ENCODE measurements around the gene APCDD1. TPM values are rescaled to one million over a fixed set of nuclear protein-coding genes. Genes with fewer than 3 reads are reported as not detected.

Gene APCDD1
- total and polyA plus RNA-seq, 2 experiments from 2014 or later = 0.31 to 1.0 TPM

DNA sequence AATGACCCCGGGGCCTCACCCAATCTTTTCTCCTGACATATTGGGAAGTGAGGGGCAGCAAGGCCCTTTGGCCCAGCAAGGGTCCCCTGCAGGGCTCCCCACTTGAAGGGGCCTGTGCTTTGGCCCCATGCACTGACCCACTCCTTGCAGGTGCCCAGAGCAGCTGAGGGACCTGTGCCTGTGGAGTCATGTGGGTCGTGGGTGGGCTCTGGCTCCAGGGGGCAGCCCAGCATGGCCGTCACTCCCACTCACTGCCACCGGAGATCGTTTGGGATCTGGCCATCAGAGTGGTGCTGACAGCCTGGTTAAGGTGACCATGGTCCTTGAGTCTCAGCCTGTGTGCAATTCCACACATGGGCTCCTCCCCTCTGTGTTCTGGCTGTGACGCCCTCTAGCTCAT lies 31.7 kb upstream of the APCDD1 start:
- TF ChIP-seq, protein P1, sequence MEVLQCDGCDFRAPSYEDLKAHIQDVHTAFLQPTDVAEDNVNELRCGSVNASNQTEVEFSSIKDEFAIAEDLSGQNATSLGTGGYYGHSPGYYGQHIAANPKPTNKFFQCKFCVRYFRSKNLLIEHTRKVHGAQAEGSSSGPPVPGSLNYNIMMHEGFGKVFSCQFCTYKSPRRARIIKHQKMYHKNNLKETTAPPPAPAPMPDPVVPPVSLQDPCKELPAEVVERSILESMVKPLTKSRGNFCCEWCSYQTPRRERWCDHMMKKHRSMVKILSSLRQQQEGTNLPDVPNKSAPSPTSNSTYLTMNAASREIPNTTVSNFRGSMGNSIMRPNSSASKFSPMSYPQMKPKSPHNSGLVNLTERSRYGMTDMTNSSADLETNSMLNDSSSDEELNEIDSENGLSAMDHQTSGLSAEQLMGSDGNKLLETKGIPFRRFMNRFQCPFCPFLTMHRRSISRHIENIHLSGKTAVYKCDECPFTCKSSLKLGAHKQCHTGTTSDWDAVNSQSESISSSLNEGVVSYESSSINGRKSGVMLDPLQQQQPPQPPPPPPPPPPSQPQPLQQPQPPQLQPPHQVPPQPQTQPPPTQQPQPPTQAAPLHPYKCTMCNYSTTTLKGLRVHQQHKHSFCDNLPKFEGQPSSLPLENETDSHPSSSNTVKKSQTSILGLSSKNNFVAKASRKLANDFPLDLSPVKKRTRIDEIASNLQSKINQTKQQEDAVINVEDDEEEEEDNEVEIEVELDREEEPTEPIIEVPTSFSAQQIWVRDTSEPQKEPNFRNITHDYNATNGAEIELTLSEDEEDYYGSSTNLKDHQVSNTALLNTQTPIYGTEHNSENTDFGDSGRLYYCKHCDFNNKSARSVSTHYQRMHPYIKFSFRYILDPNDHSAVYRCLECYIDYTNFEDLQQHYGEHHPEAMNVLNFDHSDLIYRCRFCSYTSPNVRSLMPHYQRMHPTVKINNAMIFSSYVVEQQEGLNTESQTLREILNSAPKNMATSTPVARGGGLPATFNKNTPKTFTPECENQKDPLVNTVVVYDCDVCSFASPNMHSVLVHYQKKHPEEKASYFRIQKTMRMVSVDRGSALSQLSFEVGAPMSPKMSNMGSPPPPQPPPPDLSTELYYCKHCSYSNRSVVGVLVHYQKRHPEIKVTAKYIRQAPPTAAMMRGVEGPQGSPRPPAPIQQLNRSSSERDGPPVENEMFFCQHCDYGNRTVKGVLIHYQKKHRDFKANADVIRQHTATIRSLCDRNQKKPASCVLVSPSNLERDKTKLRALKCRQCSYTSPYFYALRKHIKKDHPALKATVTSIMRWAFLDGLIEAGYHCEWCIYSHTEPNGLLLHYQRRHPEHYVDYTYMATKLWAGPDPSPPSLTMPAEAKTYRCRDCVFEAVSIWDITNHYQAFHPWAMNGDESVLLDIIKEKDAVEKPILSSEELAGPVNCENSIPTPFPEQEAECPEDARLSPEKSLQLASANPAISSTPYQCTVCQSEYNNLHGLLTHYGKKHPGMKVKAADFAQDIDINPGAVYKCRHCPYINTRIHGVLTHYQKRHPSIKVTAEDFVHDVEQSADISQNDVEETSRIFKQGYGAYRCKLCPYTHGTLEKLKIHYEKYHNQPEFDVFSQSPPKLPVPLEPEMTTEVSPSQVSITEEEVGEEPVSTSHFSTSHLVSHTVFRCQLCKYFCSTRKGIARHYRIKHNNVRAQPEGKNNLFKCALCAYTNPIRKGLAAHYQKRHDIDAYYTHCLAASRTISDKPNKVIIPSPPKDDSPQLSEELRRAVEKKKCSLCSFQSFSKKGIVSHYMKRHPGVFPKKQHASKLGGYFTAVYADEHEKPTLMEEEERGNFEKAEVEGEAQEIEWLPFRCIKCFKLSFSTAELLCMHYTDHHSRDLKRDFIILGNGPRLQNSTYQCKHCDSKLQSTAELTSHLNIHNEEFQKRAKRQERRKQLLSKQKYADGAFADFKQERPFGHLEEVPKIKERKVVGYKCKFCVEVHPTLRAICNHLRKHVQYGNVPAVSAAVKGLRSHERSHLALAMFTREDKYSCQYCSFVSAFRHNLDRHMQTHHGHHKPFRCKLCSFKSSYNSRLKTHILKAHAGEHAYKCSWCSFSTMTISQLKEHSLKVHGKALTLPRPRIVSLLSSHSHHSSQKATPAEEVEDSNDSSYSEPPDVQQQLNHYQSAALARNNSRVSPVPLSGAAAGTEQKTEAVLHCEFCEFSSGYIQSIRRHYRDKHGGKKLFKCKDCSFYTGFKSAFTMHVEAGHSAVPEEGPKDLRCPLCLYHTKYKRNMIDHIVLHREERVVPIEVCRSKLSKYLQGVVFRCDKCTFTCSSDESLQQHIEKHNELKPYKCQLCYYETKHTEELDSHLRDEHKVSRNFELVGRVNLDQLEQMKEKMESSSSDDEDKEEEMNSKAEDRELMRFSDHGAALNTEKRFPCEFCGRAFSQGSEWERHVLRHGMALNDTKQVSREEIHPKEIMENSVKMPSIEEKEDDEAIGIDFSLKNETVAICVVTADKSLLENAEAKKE (CRISPR knock-in tag; IDR thresholded peaks at IDR 0.05) = no peak
- TF ChIP-seq JUNB (IDR thresholded peaks at IDR 0.05; ENCODE audit: unreplicated experiment) (no peak), STAT1 (IDR thresholded peaks at IDR 0.05; ENCODE audit: unreplicated experiment) (no peak), NANOG (IDR thresholded peaks at IDR 0.05; ENCODE audit: borderline replicate concordance) (no peak), ZNF331 (CRISPR knock-in tag; IDR thresholded peaks at IDR 0.05; ENCODE audit: low read depth) (no peak), EZH2phosphoT487 (IDR thresholded peaks at IDR 0.05; ENCODE audit: unreplicated experiment) (no peak), POLR2AphosphoS5 (IDR thresholded peaks at IDR 0.05; ENCODE audit: low read depth) (no peak), EZH2 (IDR thresholded peaks at IDR 0.05; ENCODE audit: low read depth, unreplicated experiment) (no peak), CREB1 (CRISPR knock-in tag; IDR thresholded peaks at IDR 0.05; ENCODE audit: low read depth) (no peak), ZNF114 (CRISPR knock-in tag; IDR thresholded peaks at IDR 0.05) (no peak)
- TF ChIP-seq, protein P2, sequence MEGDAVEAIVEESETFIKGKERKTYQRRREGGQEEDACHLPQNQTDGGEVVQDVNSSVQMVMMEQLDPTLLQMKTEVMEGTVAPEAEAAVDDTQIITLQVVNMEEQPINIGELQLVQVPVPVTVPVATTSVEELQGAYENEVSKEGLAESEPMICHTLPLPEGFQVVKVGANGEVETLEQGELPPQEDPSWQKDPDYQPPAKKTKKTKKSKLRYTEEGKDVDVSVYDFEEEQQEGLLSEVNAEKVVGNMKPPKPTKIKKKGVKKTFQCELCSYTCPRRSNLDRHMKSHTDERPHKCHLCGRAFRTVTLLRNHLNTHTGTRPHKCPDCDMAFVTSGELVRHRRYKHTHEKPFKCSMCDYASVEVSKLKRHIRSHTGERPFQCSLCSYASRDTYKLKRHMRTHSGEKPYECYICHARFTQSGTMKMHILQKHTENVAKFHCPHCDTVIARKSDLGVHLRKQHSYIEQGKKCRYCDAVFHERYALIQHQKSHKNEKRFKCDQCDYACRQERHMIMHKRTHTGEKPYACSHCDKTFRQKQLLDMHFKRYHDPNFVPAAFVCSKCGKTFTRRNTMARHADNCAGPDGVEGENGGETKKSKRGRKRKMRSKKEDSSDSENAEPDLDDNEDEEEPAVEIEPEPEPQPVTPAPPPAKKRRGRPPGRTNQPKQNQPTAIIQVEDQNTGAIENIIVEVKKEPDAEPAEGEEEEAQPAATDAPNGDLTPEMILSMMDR (conservative IDR thresholded peaks at IDR 0.05; ENCODE audit: low read depth in 2 of 2) = no peak
- TF ChIP-seq, protein P3, sequence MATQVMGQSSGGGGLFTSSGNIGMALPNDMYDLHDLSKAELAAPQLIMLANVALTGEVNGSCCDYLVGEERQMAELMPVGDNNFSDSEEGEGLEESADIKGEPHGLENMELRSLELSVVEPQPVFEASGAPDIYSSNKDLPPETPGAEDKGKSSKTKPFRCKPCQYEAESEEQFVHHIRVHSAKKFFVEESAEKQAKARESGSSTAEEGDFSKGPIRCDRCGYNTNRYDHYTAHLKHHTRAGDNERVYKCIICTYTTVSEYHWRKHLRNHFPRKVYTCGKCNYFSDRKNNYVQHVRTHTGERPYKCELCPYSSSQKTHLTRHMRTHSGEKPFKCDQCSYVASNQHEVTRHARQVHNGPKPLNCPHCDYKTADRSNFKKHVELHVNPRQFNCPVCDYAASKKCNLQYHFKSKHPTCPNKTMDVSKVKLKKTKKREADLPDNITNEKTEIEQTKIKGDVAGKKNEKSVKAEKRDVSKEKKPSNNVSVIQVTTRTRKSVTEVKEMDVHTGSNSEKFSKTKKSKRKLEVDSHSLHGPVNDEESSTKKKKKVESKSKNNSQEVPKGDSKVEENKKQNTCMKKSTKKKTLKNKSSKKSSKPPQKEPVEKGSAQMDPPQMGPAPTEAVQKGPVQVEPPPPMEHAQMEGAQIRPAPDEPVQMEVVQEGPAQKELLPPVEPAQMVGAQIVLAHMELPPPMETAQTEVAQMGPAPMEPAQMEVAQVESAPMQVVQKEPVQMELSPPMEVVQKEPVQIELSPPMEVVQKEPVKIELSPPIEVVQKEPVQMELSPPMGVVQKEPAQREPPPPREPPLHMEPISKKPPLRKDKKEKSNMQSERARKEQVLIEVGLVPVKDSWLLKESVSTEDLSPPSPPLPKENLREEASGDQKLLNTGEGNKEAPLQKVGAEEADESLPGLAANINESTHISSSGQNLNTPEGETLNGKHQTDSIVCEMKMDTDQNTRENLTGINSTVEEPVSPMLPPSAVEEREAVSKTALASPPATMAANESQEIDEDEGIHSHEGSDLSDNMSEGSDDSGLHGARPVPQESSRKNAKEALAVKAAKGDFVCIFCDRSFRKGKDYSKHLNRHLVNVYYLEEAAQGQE (IDR thresholded peaks at IDR 0.05; ENCODE audit: unreplicated experiment) = no peak
- TF ChIP-seq, protein P4, sequence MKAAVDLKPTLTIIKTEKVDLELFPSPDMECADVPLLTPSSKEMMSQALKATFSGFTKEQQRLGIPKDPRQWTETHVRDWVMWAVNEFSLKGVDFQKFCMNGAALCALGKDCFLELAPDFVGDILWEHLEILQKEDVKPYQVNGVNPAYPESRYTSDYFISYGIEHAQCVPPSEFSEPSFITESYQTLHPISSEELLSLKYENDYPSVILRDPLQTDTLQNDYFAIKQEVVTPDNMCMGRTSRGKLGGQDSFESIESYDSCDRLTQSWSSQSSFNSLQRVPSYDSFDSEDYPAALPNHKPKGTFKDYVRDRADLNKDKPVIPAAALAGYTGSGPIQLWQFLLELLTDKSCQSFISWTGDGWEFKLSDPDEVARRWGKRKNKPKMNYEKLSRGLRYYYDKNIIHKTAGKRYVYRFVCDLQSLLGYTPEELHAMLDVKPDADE (IDR thresholded peaks at IDR 0.05) = no peak
- H2AFZ ChIP-seq = no peak overlapping the region
- no peaks in the 10 kb centered on the region for H3K4me1 ChIP-seq (ENCODE audit: insufficient read depth)
- H4K20me1 ChIP-seq (replicated peaks; ENCODE audit: insufficient read depth) = no peaks in the 10 kb centered on the region
- no peak overlapping the region for H3K4me2 ChIP-seq
- no peaks in the 10 kb centered on the region for H3K79me2 ChIP-seq (replicated peaks; ENCODE audit: insufficient read depth)
- DNase-seq (ENCODE audit: low spot score) = no peak
- no peaks in the 10 kb centered on the region for H3F3A ChIP-seq (replicated peaks; ENCODE audit: low read depth)
- no peaks in the 10 kb centered on the region for H3K36me3 ChIP-seq (ENCODE audit: insufficient read depth)
- Mint-ChIP-seq H3K27ac (no peak overlapping the region), H3K9me3 (no peaks in the 10 kb centered on the region), H3K36me3 (ENCODE audit: low read depth) (no peaks in the 10 kb centered on the region), H3K27me3 (ENCODE audit: insufficient read depth, low read depth, poor library complexity) (peaks cover 8% of the 10 kb centered on the region), H3K4me3 (no peak overlapping the region), H3K4me1 (no peaks in the 10 kb centered on the region)
- no peak overlapping the region for H3K27ac ChIP-seq (ENCODE audit: low read depth)
- H3K4me3 ChIP-seq = no peak overlapping the region
- H3K27me3 ChIP-seq (ENCODE audit: insufficient read depth) = no peaks in the 10 kb centered on the region
- ATAC-seq = no peak
- peaks cover 5% of the 10 kb centered on the region for H3K9me2 ChIP-seq (ENCODE audit: insufficient read depth)

Measured in GM23338 (cell line).